Prostate gland (tissue), 2 donors: ENCODE data around the gene NAALADL2.

Experiments
- CTCF ChIP-seq, 4 experiments: fragments of 200-600 bp in 2 of 4; fragments of 450-650 bp in 2 of 4; sonication (generic) in 2 of 4; IDR thresholded peaks; 1 replicate in 3 of 4; 2 replicates in 1 of 4; pipeline ENCODE4 v1.5.1; 2016 to 2019; ENCODE audit warnings: antibody characterized with exemption in 4 of 4, mild to moderate bottlenecking in 2 of 4, moderate library complexity in 2 of 4
- POLR2A ChIP-seq: fragments of 450-650 bp; IDR thresholded peaks from one replicate; pipeline ENCODE4 v1.6.1; 2016; ENCODE audit warnings: antibody characterized with exemption, mild to moderate bottlenecking

GRCh38 chr3:175273573-175273972 lies 414.4 kb downstream of the NAALADL2 start:
- TF ChIP-seq POLR2A (no peak), CTCF (IDR thresholded peaks at IDR 0.05) (no peak)
